ENCODE data around the gene ZNF777. TPM values are rescaled to one million over a fixed set of nuclear protein-coding genes. Genes with fewer than 3 reads are reported as not detected.

The ZNF777 gene
- total RNA-seq, 1 donor, result 15.1 TPM

- no peak for DNase-seq (ENCODE audit: low read depth in 2 of 3, low spot score in 2 of 3)
These were observed 16.9 kb upstream of the ZNF777 start for GRCh38 chr7:149477494-149478443.

DNA sequence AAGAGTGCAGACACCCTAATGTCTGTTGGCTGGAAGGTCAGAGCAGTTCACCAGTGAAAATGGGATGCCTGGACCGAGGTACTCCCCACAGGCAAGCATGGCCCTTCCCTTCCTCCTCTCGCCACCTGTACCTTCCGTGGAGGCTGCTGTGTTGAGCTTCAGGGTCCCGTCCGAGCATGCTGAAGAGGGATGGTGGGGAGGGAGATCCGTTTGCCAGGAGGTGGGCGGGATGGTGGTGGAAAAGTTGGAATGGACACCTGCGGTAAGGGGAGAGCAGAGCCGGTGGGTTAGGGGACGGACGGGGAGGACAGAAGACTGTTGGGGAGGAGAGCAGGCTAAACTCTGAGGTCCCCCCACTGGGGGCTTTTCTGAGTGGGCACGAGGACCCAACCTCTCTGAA lies 15.9 kb upstream of the ZNF777 start:
- DNase-seq (ENCODE audit: low read depth in 2 of 3, low spot score in 2 of 3), result no peak

DNA sequence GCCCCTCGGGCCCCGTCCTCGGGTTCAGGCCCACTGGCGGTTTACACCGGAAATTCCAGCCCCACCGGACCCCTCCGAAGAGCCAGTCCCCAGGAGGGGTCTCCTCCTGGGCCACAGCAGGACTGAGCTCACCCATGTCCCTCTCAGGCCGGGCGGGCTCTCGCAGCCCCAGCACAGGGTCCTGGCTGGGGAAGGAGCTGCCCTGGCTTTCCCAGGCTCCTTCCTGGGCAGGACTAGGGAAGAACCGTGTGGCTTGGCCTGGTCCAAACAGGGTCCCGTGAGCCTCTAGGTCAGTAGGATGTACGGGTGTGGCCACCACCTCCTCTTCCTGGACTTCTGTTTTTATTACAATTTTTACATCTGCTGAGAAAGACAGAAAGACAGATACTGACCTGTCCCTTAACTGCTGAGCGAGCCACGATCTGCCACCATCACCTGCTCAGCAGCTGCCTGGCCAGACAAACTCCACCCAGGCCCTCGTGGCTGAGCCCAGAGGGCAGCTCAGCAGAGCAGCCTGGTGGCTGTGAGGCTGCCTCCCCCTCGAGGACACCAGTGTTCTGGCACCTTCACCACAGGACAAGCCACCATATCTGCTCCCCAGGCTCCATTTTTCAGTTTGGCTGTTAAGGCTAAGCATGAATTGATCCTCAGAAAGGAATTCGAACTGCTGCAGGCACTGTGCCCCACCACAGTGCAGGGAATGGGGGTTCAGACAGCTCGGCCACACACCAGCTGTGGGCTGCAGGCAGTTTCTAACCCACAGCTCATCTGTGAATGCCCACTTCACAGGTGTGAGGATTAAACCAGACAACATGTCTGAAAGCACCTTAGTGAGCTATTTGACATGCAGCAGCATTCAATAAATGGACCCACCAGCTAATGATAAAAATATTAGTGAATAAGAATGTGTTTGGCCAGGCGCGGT lies 14.5 kb upstream of the ZNF777 start:
- DNase-seq (ENCODE audit: low read depth in 2 of 3, low spot score in 2 of 3), result no peak

- DNase-seq (ENCODE audit: low read depth in 2 of 3, low spot score in 2 of 3), result no peak
These were observed 13.7 kb upstream of the ZNF777 start for GRCh38 chr7:149474309-149475120.

DNA sequence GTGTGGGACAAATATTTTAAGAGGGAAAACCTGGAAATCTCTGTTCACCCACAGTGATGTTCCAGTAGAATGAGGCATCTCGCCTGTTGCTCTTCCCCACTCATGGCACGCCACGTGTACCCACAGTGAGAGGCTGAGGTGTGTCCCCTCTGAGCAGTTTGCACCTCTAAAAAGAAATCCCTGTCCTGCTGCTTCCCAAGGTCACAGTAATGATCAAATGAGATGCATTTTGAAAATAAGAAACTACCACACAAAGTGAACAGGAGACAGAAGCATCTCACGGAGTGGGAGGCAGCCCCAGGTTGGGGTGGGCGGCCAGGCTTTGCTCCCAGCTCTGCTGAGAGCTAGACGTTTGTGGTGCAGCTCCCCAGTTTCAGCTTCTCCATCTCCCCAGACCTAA lies 12.4 kb upstream of the ZNF777 start:
- DNase-seq (ENCODE audit: low read depth in 2 of 3, low spot score in 2 of 3), result no peak

- DNase-seq (ENCODE audit: low read depth in 2 of 3, low spot score in 2 of 3), result no peak
These were observed 10.6 kb upstream of the ZNF777 start for GRCh38 chr7:149471289-149471953.

DNA sequence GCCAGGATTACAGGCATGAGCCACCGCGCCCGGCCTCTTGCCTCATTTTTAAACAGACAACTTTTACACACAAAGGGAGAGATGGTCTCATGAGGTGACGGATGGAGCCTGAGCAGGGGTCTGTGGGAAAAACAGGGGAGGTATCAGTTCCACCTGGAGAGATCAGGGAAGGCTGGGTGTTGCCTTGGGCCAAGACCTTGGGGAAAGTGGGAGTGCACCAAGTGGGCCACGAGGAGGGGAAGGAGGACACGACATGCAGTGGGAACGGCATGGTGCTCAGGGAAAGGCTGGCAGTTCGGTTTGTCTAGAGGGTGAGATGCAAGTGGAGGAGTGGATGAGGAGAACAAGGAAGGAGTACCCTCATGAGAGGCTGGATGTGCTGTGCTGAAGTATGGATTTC lies 8.9 kb upstream of the ZNF777 start:
- DNase-seq (ENCODE audit: low read depth in 2 of 3, low spot score in 2 of 3), result no peak

GRCh38 chr7:149468208-149468607 lies 7.3 kb upstream of the ZNF777 start:
- no peak for DNase-seq (ENCODE audit: low read depth in 2 of 3, low spot score in 2 of 3)

DNA sequence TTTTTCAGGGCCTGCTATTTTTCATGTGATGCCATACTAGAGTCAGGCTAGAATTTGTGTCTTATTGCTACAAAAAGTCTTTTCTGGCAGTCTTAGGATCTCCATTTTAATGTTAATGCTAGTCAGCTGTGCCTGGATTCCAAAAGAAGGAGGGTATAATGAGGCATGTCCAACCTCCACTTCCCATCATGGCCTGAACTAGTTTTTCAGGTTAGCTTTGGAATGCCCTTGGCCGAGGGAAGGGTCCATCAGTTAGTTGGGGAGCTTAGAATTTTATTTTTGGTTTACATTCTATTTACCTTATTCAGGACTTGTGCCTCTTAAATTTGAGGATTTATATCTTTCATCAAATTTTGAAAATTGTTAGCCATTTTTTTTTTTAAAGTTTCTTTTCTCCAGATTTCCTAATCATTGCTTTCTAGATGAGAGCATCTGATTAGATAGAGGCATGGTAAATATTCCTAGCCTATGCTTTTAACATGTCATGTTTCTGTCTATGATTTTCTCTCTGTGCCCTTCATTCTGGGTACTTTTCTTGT lies 6.5 kb upstream of the ZNF777 start:
- no peak for DNase-seq (ENCODE audit: low read depth in 2 of 3, low spot score in 2 of 3)

GRCh38 chr7:149466364-149466763 lies 5.5 kb upstream of the ZNF777 start:
- DNase-seq (ENCODE audit: low read depth in 2 of 3, low spot score in 2 of 3), result no peak

DNA sequence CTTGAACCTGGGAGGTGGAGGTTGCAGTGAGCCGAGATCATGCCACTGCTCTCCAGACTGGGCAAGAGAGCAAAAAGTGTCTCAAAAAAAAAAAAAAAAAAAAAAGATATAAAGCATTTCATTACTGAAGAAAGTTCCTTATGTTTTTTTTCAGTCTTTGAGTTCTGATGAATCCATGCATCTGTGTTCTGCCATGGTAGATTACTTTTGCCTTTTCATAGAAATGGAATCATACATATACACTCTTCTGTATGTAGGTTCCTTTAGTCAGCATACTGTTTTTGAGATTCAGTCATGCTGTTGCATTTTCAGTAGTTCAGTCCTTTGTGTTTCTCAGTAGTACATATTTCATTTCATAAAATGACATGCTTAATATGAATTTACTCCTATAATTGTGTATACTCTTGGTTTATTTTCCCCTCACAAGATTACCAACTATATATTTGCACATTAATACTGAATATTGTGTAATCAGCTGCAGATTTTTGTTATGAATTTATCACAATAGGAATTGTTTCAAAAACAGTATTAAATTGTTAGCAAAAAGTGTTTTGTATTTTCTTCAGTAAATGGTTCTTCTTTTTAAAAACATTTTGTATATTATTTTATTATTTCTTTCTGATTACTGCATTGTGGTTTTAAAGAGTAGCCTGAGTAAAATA lies 2.8 kb upstream of the ZNF777 start:
- no peak for DNase-seq (ENCODE audit: low read depth in 2 of 3, low spot score in 2 of 3)

- DNase-seq (ENCODE audit: low read depth in 2 of 3, low spot score in 2 of 3), result no peak
These were observed 1.2 kb upstream of the ZNF777 start for GRCh38 chr7:149462101-149462520.

DNA sequence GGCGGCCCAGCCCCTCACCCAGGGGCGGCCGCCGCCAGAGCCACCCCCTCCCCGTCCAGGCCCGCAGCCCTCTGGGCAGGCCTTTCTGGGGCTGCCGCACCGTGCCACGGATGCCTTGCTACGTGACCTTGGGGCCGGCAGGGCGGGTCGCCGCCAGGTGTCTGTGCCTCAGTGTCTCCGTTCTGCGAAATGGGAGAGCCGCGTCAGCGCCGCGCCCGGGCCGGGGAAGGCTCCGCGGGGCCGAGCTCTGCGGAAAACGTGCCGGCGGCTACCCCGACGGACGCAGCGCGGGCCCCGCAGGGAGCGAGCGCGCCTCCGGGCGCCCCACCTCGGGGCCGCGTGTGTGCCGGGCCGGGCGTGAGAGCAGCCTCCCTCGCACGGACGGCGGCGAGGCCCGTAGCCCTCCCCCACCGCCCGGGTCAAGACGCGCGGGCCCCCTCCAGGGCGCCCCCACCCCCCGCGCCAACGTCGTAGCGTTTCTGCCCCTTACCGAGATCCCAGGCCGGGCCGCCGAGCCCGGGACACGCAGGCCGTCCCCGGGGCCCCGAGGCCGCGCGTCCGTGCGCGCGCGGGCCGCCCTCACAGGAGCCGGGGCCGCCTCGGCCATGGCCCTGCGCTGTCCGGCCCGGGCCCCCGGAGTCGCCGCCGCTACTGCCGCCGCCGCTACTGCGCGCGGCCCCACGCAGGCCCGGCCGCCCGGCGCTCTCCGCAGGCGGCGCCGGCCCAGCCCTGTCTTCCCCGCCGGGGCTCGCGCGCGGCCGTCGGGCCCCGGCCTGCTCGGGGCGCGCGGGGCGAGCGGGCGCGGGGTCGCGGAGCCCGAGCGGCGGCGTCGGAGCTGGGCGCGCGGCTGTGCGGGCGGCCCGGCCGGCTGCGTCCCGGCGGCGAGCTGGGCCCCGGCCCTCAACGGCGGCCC lies 1.1 kb downstream of the ZNF777 start:
- peak in 1 of 3 donors; percentile 14 for DNase-seq (ENCODE audit: low read depth in 2 of 3, low spot score in 2 of 3)

DNA sequence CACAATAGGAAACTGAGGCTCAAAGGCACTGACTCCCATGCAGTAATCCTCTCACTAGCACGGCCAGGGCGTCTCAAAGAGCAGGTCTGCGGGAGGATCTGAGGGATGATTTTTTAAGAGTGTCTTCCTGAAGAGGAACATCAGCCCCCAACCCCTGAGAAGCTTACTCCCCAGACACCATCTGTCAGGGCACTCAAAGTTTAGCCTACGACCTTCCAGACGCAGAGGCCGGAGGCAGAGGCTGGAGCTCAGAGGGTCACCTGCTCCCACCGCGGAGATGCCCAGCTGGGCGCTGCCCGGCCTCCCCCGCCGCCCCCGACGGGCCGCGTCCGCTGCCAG lies 1.7 kb downstream of the ZNF777 start:
- DNase-seq (ENCODE audit: low read depth in 2 of 3, low spot score in 2 of 3), result no peak

- no peak for DNase-seq (ENCODE audit: low read depth in 2 of 3, low spot score in 2 of 3)
These were observed 2.6 kb downstream of the ZNF777 start for GRCh38 chr7:149458235-149458634.

GRCh38 chr7:149457766-149458165 lies 3.1 kb downstream of the ZNF777 start:
- no peak for DNase-seq (ENCODE audit: low read depth in 2 of 3, low spot score in 2 of 3)

DNA sequence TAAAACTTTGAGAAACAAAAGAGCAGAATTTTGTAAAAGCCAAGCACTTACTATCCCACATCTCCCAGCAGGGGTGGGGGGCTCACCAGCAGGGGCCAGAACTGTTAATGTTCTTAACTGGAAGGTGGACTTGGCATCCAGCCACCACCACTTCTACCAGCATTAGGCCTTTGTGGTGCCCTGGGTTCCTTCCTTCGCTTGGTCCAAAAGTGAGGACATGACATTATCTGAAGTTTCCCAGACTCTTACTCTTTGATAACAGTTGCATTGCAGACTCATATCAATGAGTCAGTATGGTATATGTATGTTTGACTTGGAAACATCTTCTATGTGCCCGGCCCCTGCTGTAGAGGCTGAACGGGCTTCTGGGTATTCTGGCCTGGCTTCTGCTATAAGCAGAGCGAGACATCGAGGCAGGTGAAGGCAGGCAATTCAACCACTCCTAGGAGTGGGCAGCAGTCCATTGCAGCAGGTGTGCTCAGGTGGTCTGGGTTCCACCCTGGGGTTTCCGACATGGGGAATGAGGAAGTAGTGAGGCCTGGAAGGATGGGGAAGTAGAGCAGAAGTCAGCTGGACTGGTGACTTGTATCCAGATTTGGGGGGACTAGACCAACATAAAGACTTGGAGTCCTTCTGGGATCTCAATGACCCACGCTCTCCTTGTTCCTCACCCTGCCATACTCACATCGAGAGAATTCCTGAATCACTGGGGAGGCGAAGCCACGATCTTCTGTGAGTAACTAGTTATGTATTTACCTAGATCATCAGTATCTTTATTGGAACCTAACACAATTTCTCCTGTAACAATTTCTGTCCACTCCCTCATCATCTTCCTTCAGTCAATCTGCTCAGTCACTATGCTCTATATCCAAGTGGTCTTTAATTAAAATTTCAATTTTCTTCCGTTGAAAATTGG lies 4.1 kb downstream of the ZNF777 start:
- no peak for DNase-seq (ENCODE audit: low read depth in 2 of 3, low spot score in 2 of 3)

Data from hematopoietic multipotent progenitor cell (in vitro differentiated cells).